Fibroblast of peridontal ligament (primary cell): ENCODE data around the gene CD244.

Experiments
- DNase-seq: peaks from one replicate; pipeline ENCODE4 v3.0.0-alpha.2; 2010; ENCODE audit errors: extremely low read depth

CD244 gene

DNA sequence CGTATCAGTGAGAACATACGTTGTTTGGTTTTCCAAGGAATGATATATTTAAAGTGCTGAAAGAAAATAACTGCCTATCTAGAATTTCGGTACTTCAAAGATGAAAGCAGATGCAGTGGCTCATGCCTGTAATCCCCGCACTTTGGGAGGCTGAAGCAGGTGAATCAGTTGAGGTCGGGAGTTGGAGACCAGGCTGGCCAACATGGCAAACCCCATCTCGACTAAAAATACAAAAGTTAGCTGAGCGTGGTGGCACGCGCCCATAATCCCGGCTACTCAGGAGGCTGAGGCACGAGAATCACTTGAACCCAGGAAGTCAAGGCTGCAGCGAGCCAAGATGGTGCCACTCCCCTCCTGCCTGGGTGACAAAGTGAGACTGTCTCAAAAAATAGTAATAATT is 16.4 kb downstream of the CD244 start:
- no peak for DNase-seq

DNA sequence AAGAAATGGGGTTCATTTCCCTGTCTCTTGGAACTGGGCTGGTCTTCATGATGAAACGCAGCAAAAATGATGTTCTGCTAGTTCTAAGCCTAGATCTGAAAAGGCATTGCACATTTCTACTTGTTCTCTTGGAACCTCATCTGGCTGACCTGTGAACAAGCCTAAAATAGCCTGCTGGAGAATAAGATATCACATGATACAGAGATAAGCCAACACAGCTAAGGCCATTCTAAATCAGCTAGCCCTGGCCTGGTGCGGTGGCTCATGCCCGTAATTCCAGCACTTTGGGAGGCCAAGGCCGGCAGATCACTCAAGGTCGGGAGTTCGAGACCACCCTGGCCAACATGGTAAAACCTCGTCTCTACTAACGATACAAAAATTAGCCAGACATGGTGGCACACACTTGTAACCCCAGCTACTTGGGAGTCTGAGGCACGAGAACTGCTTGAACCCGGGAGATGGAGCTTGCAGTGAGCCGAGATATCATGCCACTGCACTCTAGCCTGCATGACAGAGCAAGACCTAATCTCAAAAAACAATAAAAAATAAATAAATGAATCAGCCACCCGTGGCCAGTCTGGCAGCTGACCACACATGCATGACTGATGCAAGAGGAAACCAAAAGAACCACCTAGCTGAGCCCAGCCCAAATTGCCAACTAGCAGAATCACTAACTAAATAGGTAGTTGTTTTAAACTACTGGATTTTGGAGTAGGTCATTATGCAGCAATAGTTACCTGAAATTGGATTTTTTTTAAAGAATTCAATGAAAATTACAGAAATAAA is 18.0 kb downstream of the CD244 start:
- DNase-seq = no peak

DNA sequence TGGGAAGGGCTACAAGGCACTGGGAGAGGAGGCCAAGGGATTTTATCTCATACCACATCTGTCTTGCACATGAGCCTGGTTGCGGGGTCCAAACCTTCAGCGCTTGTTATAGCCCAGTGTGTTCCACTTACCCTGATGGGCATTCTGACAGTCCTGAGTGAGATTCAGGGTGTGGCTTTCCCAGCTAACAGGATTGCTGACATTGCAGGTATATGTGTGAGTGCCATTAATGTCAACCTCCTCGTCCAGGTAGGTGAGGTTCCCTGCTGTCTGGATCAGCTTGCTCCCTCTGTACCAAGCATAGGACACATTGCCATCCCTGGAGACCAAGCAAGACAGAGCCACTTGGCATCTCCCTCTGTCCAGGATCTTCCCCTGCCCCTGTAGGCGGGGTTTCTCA is 21.6 kb downstream of the CD244 start:
- no peak for DNase-seq

DNA sequence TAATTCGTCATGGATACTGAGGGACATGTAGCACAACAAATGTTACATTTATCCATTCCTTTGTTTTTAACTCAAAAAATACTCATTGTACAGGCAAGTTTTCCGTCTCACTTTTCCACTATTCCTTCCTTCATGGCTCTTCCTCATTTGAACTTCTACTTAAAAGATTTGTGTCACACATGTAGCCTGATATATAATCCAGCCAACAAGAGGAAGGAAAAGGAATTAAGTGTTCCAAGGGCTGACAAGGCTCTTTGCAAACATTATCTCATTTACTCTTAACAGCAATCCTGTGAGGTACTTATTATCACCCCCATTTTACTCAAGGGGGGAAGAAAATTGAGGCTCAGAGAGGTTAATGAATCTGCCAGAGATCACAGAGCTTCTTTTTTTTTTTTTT is 22.9 kb downstream of the CD244 start:
- no peak for DNase-seq

DNA sequence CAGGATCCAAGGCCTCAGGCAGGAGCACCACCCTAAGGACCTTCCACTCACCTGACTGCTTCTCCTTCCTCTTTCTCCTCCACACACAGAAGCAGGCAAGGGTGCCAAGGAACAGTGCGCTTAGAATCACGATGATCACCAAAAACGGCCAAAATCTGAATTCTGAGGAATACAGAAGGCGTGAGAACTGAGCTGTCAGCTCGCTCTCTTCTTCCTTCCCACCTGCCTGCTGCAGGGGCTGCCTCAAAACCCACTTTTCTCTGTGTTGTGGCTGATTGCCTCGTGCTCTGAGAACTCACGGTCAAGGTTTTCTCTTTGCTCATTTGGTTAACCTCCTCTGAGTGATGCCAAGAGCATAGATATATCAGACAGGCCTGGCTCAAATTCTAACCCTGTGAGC is 23.8 kb downstream of the CD244 start:
- DNase-seq = no peak

DNA sequence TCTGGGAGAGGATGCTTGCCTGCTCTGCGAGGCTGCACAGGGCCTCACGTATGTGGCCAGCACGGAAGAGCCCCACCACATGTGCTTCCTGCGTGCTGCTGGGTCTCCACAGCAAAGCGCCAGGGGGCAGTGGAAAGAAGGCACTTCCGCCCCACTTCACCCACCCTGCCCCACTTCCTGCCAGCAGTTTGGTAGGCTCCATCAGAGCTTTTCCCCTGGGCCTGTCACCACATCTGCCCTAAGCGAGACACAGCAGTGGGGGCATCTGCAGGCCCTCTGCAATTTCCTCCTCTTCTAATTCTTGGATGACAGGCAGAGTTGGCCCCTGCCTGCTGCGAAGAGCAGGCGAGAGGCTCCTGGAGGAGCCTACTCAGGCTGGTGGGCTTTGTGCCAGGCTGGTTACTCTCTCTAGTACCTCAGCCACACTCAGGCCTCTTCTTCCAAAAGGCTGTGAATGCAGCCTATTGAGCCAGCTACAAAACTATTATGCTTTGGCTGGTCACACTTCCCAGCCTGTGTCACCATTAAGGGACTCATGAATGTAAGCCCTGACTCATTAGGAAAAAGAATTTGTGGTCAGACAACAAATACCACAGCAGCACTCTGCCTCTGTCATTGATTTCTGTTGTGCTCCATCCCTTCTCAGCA is 25.0 kb downstream of the CD244 start:
- DNase-seq = no peak

DNA sequence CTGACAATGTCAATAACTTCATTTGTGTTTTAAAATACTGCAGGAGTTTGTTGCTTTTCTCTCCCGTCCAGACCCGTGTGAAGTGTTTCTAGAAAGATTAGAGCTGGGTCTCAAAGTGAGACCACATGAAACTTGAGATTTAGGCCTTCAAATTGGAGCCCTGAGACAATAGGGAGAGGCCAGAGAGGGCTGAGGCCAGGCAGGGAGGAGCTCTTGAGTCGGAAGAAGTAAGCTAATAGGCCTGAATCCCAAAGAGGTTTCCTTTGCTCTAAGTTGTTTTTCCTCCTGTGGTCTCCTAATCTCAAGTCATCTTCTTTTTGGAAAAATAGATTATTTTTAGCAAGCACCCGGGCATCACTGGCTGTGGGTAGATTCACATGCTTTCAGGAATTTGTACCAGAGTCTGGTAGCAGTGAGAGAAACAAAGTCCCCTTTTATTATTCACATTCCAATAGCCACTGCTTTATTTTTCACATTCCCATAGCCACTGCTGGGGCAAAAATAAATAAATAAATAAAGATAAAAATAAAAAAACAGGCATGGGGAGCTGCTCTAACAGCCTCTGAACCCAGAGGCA is 25.6 kb downstream of the CD244 start:
- no peak for DNase-seq

DNA sequence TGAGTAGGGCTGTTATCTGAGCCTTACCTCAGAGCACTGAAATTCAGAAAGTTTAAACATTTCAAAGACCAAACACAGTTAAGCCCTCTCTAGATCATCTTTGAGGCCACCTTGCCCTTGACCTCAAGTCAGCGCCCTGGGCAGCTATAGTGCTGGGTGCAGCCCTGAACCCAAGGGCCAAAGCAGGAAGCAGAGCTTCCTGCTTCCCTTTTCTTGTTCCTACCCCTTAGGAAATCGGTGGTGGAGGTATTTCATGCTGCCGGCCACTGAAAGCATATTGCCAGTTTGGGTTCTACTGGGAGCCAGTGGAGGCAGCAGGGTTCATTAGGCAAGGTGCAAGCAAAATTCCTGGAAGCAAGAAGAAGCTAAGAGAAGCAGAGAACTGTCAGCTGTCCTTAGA is 26.1 kb downstream of the CD244 start:
- DNase-seq = no peak

DNA sequence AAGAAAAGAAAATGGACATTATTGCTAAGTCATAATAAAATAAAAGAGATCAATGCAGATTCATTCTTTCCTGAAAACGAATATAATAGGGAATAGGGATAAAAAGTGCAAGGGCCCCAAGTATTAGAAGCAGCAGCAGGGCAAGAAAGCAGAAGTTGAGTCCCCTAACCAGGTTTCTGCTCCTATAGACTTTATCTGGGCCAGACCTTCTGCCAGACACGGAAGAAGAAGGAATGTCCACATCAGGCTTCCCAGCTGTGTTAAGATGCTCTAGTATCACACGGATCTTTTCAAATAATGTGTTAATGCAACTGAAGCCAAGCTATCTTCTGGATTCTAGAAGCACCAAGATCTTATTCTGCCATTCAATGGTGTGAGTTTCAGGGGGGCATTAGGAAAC is 26.9 kb downstream of the CD244 start:
- no peak for DNase-seq

DNA sequence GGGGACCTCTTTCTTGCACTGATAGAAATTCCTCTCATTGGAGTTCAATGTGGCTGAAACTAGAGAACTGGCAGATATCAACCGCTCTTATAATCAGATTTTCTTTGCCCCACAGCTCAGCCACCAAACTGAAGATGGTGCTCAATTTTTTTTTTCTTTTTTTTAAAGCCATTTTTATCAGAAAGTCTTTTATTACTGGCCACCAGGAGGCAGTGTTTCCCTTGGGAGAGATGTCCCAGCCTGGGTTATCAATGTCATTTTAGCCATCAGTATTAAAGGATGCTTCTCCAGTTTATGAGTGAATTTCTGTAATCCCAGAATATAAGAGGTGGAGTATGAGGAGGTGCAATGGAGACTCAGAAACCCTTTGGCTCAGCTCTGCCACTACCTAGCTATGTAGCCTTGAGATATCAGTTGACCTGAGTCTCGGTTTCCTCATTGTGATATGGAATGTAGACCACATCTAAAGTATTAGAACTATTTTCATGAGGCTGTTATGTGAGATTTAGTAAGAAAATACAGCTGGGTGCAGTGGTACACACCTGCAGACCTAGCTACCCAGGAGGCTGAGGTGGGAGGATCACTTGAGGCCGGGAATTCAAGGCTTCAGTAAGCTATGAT is 27.6 kb downstream of the CD244 start:
- peak; percentile 30 for DNase-seq

DNA sequence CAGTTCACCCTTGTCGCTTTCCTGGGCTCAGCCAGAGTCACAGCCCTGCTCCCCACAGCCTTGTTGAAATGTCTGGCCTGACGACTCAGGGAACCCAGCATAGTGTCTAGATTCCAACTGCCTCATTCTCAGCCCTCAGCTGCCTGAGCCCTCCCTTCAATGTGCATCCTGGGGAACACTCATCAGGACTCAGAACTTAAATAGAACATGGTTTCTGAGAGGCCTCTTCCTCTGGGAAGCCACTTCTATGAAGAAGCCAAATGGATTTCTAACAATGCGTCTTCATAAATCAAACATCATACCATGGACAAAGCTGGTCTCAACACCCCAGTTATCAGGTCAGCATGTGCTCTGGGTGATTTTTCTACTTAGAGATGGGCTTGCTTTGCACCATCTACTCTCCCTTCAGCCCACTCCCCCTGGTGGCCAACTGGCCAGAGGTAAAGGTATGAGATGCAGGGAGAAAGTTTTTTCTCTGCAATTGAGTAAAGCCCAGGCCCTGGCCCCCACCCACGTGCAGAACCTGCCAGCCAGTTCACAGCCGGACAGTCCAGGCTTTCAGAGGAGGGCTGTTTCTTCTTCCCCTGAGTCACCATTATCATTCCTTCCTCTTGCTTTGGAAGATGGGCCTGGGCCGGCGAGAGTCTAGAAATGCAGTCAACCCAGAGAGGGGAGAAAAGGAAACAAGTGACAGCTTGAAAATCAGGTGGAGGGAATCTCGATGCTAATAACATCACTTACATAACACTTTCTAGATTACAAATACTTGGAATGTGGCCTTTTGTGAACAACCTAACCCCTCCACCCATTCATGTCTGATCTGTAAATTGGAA is 32.1 kb downstream of the CD244 start:
- DNase-seq = no peak

DNA sequence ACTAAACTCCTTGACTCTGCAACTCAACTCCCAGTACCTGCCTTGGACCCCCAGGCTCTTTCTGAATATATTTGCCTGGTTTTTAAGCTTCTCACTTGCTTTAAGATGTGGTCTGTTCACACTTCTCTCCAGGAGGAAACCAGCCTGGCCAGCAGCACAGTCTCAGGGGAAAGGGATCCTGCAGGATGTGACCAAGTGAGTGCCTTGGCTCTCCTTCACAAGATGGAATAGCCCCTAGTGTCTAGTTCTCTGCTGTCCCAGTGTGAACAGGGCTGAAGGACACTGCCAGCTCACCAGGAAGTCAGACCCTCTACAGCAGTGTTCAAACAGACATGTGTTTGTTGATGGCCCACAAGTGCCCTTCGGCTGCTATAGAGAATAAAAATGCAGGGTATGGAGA is 32.9 kb downstream of the CD244 start:
- DNase-seq = no peak

DNA sequence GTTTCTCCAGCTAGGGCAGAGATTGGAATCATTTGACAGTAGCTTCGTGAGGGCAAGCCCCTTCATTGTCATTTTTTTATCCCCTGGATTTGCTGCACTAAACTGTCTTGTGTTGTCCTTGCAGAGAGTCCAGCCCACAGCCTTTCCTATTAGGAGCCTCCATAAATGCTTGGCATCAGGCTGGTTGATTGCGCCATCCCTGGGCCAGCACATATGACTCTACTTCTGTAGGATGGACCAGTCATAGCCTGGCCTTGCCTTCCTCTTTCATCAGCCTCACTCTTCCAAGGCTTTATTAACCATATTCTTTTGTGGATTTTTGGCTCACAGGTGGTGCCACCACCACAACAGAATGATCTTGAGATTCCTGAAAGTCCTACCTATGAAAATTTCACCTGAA is 35.3 kb downstream of the CD244 start:
- no peak for DNase-seq

DNA sequence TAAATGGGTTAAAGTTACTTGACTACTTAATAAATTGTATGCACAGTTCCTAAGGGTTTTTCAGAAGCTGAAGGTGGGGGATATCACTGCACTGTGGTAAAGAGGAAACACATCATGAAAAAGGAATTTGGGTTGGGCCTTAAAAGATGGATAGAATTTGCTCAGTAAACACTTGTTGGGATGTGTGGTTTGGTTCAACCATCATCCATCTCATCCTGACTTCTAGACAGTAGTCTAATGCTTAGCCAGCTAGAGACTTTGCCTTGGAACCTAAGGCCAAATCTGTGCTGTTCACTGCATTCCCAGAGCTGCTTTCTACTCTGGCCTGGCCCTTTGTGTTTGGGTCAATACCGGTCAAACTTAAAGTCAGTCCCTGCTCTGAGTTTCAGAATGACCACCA is 36.1 kb downstream of the CD244 start:
- no peak for DNase-seq

DNA sequence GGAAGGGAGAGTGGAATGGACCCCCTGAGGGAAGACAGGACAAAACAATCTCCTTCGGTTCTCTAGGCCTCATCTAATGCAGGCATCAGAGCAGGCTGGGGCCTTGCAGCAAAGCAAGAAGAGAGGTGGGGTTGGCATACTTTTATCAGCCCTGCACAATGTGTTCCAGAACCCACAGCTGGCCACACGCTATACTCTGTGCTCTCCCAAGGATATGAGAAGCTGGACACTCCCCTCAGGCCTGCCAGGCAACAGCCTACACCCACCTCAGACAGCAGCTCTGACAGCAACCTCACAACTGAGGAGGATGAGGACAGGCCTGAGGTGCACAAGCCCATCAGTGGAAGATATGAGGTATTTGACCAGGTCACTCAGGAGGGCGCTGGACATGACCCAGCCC is 39.4 kb downstream of the CD244 start:
- no peak for DNase-seq

DNA sequence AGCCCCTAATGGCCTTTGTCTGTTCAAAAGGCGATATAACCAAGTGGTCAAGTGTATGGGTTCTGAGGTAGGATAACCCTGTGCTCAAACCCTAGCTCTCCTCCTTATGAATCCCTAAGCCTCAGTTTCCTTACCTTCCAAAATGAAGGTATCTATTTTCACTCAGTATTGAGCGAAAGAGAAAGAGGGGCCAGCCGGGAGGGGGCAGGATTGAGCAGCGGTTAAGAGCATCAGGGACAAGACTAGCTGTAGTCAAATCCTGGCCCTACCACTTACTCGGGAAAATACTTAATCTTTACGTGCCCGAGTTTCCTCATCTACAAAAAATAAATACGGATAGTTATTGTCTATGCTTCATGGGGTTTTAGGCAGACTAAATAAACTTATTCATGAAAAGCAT is 41.1 kb downstream of the CD244 start:
- DNase-seq = no peak

DNA sequence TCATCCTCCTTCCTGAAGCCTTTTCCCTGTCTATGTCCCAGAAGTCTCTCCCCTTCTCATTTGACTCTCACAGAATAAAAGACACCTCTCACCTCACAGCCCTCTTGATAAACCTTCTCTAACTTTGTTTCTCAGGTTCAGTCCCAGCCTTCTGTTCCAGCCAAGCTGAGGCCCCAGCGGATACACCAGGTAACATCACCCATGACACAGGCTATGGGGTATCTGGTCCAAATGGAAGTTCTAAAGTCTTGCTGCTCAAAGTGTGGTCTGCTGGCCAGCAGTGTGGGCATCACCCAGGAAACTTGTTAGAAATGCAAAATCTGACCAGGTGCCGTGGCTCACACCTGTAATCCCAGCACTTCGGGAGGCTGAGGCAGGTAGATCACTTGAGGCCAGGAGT is 43.5 kb downstream of the CD244 start:
- no peak for DNase-seq

DNA sequence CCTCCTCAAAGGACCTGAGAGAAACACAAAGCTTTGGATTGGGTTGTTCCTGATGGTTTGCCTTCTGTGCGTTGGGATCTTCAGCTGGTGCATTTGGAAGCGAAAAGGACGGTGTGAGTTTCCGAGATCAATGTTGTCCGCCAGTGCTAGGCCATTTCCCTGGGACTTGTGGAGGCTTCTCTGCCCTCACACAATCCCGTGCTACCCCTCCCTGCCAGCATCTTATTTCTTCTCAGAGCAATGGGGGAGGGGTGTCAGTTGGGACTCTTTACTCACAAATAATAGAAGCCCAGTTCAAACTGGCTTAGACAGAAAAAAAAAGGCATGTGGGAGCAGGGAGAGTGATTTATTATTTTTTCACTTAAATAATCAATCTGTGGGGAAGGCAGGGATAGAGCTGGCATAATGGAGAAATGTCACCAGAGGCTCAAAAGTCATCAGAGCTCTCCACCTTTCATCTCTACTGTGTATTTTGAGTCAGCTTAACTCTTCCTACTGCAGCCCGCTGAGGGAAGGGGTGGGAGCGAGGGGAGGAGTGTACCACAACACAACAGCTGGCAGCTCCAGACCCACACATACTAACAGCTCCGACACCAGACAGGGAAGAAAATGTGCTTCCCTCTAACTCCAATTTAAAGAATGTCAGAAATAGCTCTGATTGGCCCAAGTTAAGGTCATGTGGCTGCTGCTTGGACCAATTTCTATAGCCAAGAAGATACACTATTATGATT is 44.3 kb downstream of the CD244 start:
- no peak for DNase-seq

DNA sequence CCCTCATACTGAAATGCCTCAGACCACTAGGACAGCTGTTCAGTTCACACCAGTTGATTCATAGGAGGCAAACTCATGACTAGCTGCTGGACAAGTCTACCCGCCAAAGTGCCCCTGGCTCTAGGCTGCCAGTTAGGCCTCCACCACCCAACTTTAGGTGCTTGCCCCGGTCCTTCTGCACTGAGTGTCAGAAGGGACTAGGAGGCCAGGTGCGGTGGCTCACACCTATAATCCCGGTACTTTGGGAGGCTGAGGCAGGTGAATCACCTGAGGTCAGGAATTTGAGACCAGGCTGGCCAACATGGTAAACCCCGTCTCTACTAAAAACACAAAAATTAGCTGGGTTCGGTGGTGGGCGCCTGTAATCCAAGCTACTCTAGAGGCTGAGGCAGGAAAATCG is 47.8 kb downstream of the CD244 start:
- no peak for DNase-seq

DNA sequence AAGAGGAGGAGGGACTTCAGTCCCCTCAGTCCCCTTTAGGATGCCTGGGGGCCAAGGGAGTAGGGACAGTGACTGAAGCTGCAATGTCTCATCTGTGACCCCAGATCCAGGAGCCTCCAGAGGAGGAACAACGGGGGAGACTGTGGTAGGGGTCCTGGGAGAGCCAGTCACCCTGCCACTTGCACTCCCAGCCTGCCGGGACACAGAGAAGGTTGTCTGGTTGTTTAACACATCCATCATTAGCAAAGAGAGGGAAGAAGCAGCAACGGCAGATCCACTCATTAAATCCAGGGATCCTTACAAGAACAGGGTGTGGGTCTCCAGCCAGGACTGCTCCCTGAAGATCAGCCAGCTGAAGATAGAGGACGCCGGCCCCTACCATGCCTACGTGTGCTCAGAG is 48.4 kb downstream of the CD244 start:
- no peak for DNase-seq

DNA sequence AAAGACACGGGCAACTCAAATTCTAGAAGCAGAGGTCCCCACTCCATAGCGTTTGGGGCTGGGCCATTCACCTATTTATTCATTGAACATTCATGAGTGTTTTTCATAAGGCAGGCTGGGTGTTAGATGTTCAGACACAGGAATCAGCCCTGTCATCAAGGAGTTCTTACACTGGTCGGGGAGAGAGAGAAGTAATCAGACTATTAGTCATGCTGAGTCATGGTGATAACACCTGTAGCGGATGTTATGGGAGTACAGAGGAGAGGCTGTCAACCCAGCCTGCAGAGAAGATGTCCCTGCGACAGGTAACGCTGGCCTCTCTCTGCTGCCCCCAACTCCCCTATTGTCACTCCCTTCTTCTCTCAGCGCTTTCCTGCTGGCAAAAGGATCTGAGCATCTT is 49.5 kb downstream of the CD244 start:
- no peak for DNase-seq
